ENCODE measurements around the gene SIRPG. TPM values are rescaled to one million over a fixed set of nuclear protein-coding genes. Genes with fewer than 3 reads are reported as not detected.

The SIRPG gene
- polyA plus RNA-seq, 1 of the 3 experiments (the other 2 are of a cell fraction), result not detected

- TF ChIP-seq PBX3 (IDR thresholded peaks at IDR 0.05), result no peak
- no peak for TF ChIP-seq MXI1 (IDR thresholded peaks at IDR 0.05; ENCODE audit: low read depth, low read length)
- TF ChIP-seq IRF3 (IDR thresholded peaks at IDR 0.05; ENCODE audit: low read depth, low read length), result no peak
These were observed 22.1 kb downstream of the SIRPG start (continued) for GRCh38 chr20:1635291-1635979.

DNA sequence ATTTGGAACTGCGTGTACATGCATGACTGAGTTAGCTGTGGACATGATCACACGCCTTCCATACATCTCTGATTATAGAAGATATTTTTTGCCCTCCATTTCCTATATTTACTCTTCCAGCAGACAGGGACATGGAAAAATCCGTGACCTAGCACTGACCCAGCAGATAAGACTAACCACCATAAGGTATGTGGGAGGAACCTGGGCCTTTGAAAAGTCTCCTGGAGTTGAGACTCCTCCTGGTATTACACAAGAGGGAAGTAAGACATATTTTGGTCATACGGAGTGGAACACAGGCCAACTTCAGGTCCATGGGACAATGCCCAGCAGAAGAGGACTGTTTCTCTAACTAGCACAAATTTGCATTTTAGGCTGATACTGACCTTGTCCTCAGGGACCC is 24.0 kb downstream of the SIRPG start:
- DNase-seq, result no peak
- H3K4me2 ChIP-seq, result no peak overlapping the region
- 58% methylated on average over 4 of the region's 4 CpGs for WGBS (ENCODE audit: low lambda C conversion rate)
- H2AFZ ChIP-seq (ENCODE audit: low read depth), result no peak overlapping the region
- H3K9me2 ChIP-seq, result no peaks in the 10 kb centered on the region
- H3K27me3 ChIP-seq (ENCODE audit: insufficient read depth), result no peaks in the 10 kb centered on the region
- H3K9ac ChIP-seq, result no peak overlapping the region
- no peaks in the 10 kb centered on the region for H3K9me3 ChIP-seq
- no peaks in the 10 kb centered on the region for H3K36me3 ChIP-seq (replicated peaks in 1 of 2; ENCODE audit: control insufficient read depth in 1 of 2, insufficient read depth in 2 of 2, low read length in 1 of 2)
- CTCF ChIA-PET, result no interaction called here
- peaks cover 0 to 5% of the 10 kb centered on the region in 2 experiments; a peak in 1 of 4 replicates for H3K4me1 ChIP-seq (ENCODE audit: control insufficient read depth in 1 of 2, insufficient read depth in 2 of 2, low read depth in 1 of 2, low read length in 1 of 2)
- H4K20me1 ChIP-seq (ENCODE audit: insufficient read depth), result no peaks in the 10 kb centered on the region
- H3K27ac ChIP-seq (ENCODE audit: low read depth in 2 of 2, low read length in 1 of 2), result no peak overlapping the region
- TF ChIP-seq RXRA (IDR thresholded peaks at IDR 0.05; ENCODE audit: borderline replicate concordance, low read depth) (no peak), TCF12 (IDR thresholded peaks at IDR 0.05) (no peak)
- no peaks in the 10 kb centered on the region for H3F3A ChIP-seq (replicated peaks; ENCODE audit: insufficient read depth)
- no peak overlapping the region for H3K4me3 ChIP-seq (ENCODE audit: low read depth in 2 of 2, low read length in 1 of 2)
- POLR2A ChIA-PET, result no interaction called here
- H3K79me2 ChIP-seq (ENCODE audit: insufficient read depth), result no peaks in the 10 kb centered on the region

- 45% methylated on average over 4 of the region's 4 CpGs for WGBS (ENCODE audit: low lambda C conversion rate)
- Histone ChIP-seq H3K9me2 (no peaks in the 10 kb centered on the region), H3K4me2 (no peak overlapping the region), H3K9me3 (no peaks in the 10 kb centered on the region), H3K36me3 (replicated peaks in 1 of 2; ENCODE audit: control insufficient read depth in 1 of 2, insufficient read depth in 2 of 2, low read length in 1 of 2) (no peaks in the 10 kb centered on the region), H3K4me1 (ENCODE audit: control insufficient read depth in 1 of 2, insufficient read depth in 2 of 2, low read depth in 1 of 2, low read length in 1 of 2) (peaks cover 0 to 5% of the 10 kb centered on the region in 2 experiments; a peak in 1 of 4 replicates), H3K27ac (ENCODE audit: low read depth in 2 of 2, low read length in 1 of 2) (no peak overlapping the region), H2AFZ (ENCODE audit: low read depth) (no peak overlapping the region), H3K79me2 (ENCODE audit: insufficient read depth) (no peaks in the 10 kb centered on the region), H3K4me3 (ENCODE audit: low read depth in 2 of 2, low read length in 1 of 2) (no peak overlapping the region), H4K20me1 (ENCODE audit: insufficient read depth) (no peaks in the 10 kb centered on the region), H3K27me3 (ENCODE audit: insufficient read depth) (no peaks in the 10 kb centered on the region), H3F3A (replicated peaks; ENCODE audit: insufficient read depth) (no peaks in the 10 kb centered on the region), H3K9ac (no peak overlapping the region)
- CTCF ChIA-PET, result no interaction called here
- DNase-seq, result no peak
- POLR2A ChIA-PET, result no interaction called here
- TF ChIP-seq ELF1 (IDR thresholded peaks at IDR 0.05), result no peak
- no peak for TF ChIP-seq USF1 (IDR thresholded peaks at IDR 0.05; ENCODE audit: borderline replicate concordance, low read depth)
- no peak for TF ChIP-seq EP300 (IDR thresholded peaks at IDR 0.05; ENCODE audit: borderline replicate concordance in 1 of 2, low read depth in 1 of 2, low read length in 1 of 2)
- TF ChIP-seq, protein P1, sequence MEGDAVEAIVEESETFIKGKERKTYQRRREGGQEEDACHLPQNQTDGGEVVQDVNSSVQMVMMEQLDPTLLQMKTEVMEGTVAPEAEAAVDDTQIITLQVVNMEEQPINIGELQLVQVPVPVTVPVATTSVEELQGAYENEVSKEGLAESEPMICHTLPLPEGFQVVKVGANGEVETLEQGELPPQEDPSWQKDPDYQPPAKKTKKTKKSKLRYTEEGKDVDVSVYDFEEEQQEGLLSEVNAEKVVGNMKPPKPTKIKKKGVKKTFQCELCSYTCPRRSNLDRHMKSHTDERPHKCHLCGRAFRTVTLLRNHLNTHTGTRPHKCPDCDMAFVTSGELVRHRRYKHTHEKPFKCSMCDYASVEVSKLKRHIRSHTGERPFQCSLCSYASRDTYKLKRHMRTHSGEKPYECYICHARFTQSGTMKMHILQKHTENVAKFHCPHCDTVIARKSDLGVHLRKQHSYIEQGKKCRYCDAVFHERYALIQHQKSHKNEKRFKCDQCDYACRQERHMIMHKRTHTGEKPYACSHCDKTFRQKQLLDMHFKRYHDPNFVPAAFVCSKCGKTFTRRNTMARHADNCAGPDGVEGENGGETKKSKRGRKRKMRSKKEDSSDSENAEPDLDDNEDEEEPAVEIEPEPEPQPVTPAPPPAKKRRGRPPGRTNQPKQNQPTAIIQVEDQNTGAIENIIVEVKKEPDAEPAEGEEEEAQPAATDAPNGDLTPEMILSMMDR (IDR thresholded peaks at IDR 0.05), result no peak
- no peak for TF ChIP-seq RAD21 (IDR thresholded peaks at IDR 0.05; ENCODE audit: low read length)
- TF ChIP-seq RFX5 (IDR thresholded peaks at IDR 0.05; ENCODE audit: low read length), result no peak
- no peak for TF ChIP-seq GABPA (IDR thresholded peaks at IDR 0.05; ENCODE audit: low read depth)
- TF ChIP-seq RCOR1 (IDR thresholded peaks at IDR 0.05; ENCODE audit: low read length), result no peak
- no peak for TF ChIP-seq POLR2AphosphoS5 (IDR thresholded peaks at IDR 0.05; ENCODE audit: low read depth, low read length)
- TF ChIP-seq, protein P2, sequence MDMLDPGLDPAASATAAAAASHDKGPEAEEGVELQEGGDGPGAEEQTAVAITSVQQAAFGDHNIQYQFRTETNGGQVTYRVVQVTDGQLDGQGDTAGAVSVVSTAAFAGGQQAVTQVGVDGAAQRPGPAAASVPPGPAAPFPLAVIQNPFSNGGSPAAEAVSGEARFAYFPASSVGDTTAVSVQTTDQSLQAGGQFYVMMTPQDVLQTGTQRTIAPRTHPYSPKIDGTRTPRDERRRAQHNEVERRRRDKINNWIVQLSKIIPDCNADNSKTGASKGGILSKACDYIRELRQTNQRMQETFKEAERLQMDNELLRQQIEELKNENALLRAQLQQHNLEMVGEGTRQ (IDR thresholded peaks at IDR 0.05; ENCODE audit: borderline replicate concordance, low read depth, low read length), result no peak
- TF ChIP-seq, protein P3, sequence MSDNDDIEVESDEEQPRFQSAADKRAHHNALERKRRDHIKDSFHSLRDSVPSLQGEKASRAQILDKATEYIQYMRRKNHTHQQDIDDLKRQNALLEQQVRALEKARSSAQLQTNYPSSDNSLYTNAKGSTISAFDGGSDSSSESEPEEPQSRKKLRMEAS (IDR thresholded peaks at IDR 0.05; ENCODE audit: low read depth), result no peak
- TF ChIP-seq NFIC (IDR thresholded peaks at IDR 0.05; ENCODE audit: borderline replicate concordance), result no peak
- TF ChIP-seq TAF1 (IDR thresholded peaks at IDR 0.05; ENCODE audit: borderline replicate concordance, low read depth, low read length), result no peak
- TF ChIP-seq RXRA (IDR thresholded peaks at IDR 0.05; ENCODE audit: borderline replicate concordance, low read depth), result no peak
- no peak for TF ChIP-seq JUND (IDR thresholded peaks at IDR 0.05)
- no peak for TF ChIP-seq MXI1 (IDR thresholded peaks at IDR 0.05; ENCODE audit: low read depth, low read length)
These were observed 25.4 kb downstream of the SIRPG start for GRCh38 chr20:1632178-1632577.
